ENCODE data around the gene SMIM34. TPM values are rescaled to one million over a fixed set of nuclear protein-coding genes. Genes with fewer than 3 reads are reported as not detected.
"Not testable (repeated sequence)": the region's sequence is repeated elsewhere in the genome, so short reads cannot be mapped to it uniquely, and the experiment has no call there.

Gene SMIM34
- polyA plus RNA-seq, 1 donor (not counting 4 experiments of a cell fraction or from before 2014, with no cell fraction given): not detected

- H3K4me1 ChIP-seq (ENCODE audit: control insufficient read depth, extremely low read depth, insufficient read depth, low read length); H3K27ac ChIP-seq (ENCODE audit: control insufficient read depth, insufficient read depth, low read length); H2AFZ ChIP-seq (ENCODE audit: control insufficient read depth, low read length); FAIRE-seq; H3K9me1 ChIP-seq (ENCODE audit: control insufficient read depth, extremely low read depth, insufficient read depth, low read length); H3K9ac ChIP-seq (ENCODE audit: control insufficient read depth, extremely low read depth, insufficient read depth, low read length); dilution Hi-C loops (cut with MboI; ENCODE audit: extremely low pct_ligation_motif_present, low sequenced_read_pairs); DNase-seq (ENCODE audit: low read depth, low spot score); H3K4me2 ChIP-seq (ENCODE audit: control insufficient read depth, extremely low read depth, insufficient read depth, low read depth, low read length); H3K9me3 ChIP-seq (ENCODE audit: control insufficient read depth, low read depth, low read length); H3K27me3 ChIP-seq (ENCODE audit: control insufficient read depth, extremely low read depth, insufficient read depth, low read length); H3K79me2 ChIP-seq (ENCODE audit: control insufficient read depth, insufficient read depth, low read length); H4K20me1 ChIP-seq (ENCODE audit: control insufficient read depth, extremely low read depth, insufficient read depth, low read length); H3K36me3 ChIP-seq (ENCODE audit: control insufficient read depth in 2 of 2, extremely low read depth in 1 of 2, insufficient read depth in 2 of 2, low read length in 2 of 2); H3K4me3 ChIP-seq (ENCODE audit: control insufficient read depth in 2 of 3, extremely low read depth in 1 of 3, insufficient read depth in 2 of 3, low read depth in 1 of 3, low read length in 3 of 3): not testable (repeated sequence)
Observed at GRCh38 chr21:34375619-34375972, 48.2 kb downstream of the SMIM34 start.

GRCh38 chr21:34374940-34375618 is 48.7 kb downstream of the SMIM34 start, which contains the start of gene SMIM11:
Gene SMIM11, plus strand, starts transcription at chr21:34375507. Its CDS starts 3,998 bp downstream, at chr21:34379505.
- FAIRE-seq: peak; percentile 56
- H3K9ac ChIP-seq (ENCODE audit: control insufficient read depth, extremely low read depth, insufficient read depth, low read length); H2AFZ ChIP-seq (ENCODE audit: control insufficient read depth, low read length); H4K20me1 ChIP-seq (ENCODE audit: control insufficient read depth, extremely low read depth, insufficient read depth, low read length); dilution Hi-C loops (cut with MboI; ENCODE audit: extremely low pct_ligation_motif_present, low sequenced_read_pairs); H3K4me1 ChIP-seq (ENCODE audit: control insufficient read depth, extremely low read depth, insufficient read depth, low read length); H3K36me3 ChIP-seq (ENCODE audit: control insufficient read depth in 2 of 2, extremely low read depth in 1 of 2, insufficient read depth in 2 of 2, low read length in 2 of 2); H3K4me2 ChIP-seq (ENCODE audit: control insufficient read depth, extremely low read depth, insufficient read depth, low read depth, low read length); H3K79me2 ChIP-seq (ENCODE audit: control insufficient read depth, insufficient read depth, low read length); H3K27ac ChIP-seq (ENCODE audit: control insufficient read depth, insufficient read depth, low read length); H3K9me1 ChIP-seq (ENCODE audit: control insufficient read depth, extremely low read depth, insufficient read depth, low read length); H3K27me3 ChIP-seq (ENCODE audit: control insufficient read depth, extremely low read depth, insufficient read depth, low read length); H3K9me3 ChIP-seq (ENCODE audit: control insufficient read depth, low read depth, low read length); H3K4me3 ChIP-seq (ENCODE audit: control insufficient read depth in 2 of 3, extremely low read depth in 1 of 3, insufficient read depth in 2 of 3, low read depth in 1 of 3, low read length in 3 of 3); DNase-seq (ENCODE audit: low read depth, low spot score): not testable (repeated sequence)

- DNase-seq (ENCODE audit: low read depth, low spot score); H4K20me1 ChIP-seq (ENCODE audit: control insufficient read depth, extremely low read depth, insufficient read depth, low read length); H3K4me2 ChIP-seq (ENCODE audit: control insufficient read depth, extremely low read depth, insufficient read depth, low read depth, low read length); H3K4me1 ChIP-seq (ENCODE audit: control insufficient read depth, extremely low read depth, insufficient read depth, low read length); H3K27ac ChIP-seq (ENCODE audit: control insufficient read depth, insufficient read depth, low read length); H3K9me3 ChIP-seq (ENCODE audit: control insufficient read depth, low read depth, low read length); dilution Hi-C loops (cut with MboI; ENCODE audit: extremely low pct_ligation_motif_present, low sequenced_read_pairs); FAIRE-seq; H3K79me2 ChIP-seq (ENCODE audit: control insufficient read depth, insufficient read depth, low read length); H2AFZ ChIP-seq (ENCODE audit: control insufficient read depth, low read length); H3K27me3 ChIP-seq (ENCODE audit: control insufficient read depth, extremely low read depth, insufficient read depth, low read length); H3K4me3 ChIP-seq (ENCODE audit: control insufficient read depth in 2 of 3, extremely low read depth in 1 of 3, insufficient read depth in 2 of 3, low read depth in 1 of 3, low read length in 3 of 3); H3K9ac ChIP-seq (ENCODE audit: control insufficient read depth, extremely low read depth, insufficient read depth, low read length); H3K9me1 ChIP-seq (ENCODE audit: control insufficient read depth, extremely low read depth, insufficient read depth, low read length); H3K36me3 ChIP-seq (ENCODE audit: control insufficient read depth in 2 of 2, extremely low read depth in 1 of 2, insufficient read depth in 2 of 2, low read length in 2 of 2): not testable (repeated sequence)
Observed at GRCh38 chr21:34374462-34374861, 49.3 kb downstream of the SMIM34 start.

Data from keratinocyte (primary cell).